Endothelial cell of umbilical vein (primary cell): ENCODE data around the gene SWSAP1. TPM values are rescaled to one million over a fixed set of nuclear protein-coding genes. Genes with fewer than 3 reads are reported as not detected.

Experiments used
- BruUV-seq: library from RNA; stranded (reverse); fragments of 400-500 nt; replicated peaks from 2 replicates; lab custom pipeline; 2021; lab: Mats Ljungman, UMichigan
- CTCF ChIA-PET: fragments of 300-600, 350-600 bp; sonication (Branson Sonifier 250); formaldehyde crosslinking; loops from one replicate; lab custom pipeline; 2021; ENCODE audit warnings: antibody characterized with exemption, inconsistent platforms; lab: Charles Lee
- POLR2A ChIA-PET: fragments of 300-600, 350-600 bp; sonication (Branson Sonifier 250); formaldehyde crosslinking; loops from one replicate; lab custom pipeline; 2021; ENCODE audit warnings: antibody characterized with exemption, inconsistent platforms; lab: Charles Lee
- DNase-seq: peaks from one replicate; pipeline ENCODE4 v3.0.0-alpha.2; 2011; ENCODE audit warnings: low read depth, low spot score
- FAIRE-seq: peaks from 2 replicates; lab custom pipeline; 2011; peaks lifted over from hg19 to GRCh38; lab: Jason Lieb, UNC
- H2AFZ ChIP-seq: 2 replicates; pipeline ENCODE4 v1.6.0; 2012; ENCODE audit warnings: low read depth, low read length, control low read depth, inconsistent platforms
- H3K27ac ChIP-seq: 2 replicates; pipeline ENCODE4 v1.5.1; 2011; ENCODE audit warnings: low read depth, mild to moderate bottlenecking, control low read depth, low read length, moderate library complexity; ENCODE audit not compliant: insufficient read depth
- H3K27me3 ChIP-seq, 2 experiments: 2 replicates each; pipeline versions ENCODE4 v1.6.0 to v1.6.1; 2011; ENCODE audit warnings: low read length in 2 of 2, mixed read lengths in 1 of 2; ENCODE audit not compliant: control insufficient read depth in 2 of 2, insufficient read depth in 2 of 2
- H3K36me3 ChIP-seq, 2 experiments: 2 replicates in 1 of 2; 3 replicates in 1 of 2; pipeline ENCODE4 v1.5.1; 2011; ENCODE audit warnings: low read length in 2 of 2, mild to moderate bottlenecking in 1 of 2, moderate library complexity in 1 of 2; ENCODE audit not compliant: control insufficient read depth in 2 of 2, insufficient read depth in 2 of 2; ENCODE audit errors: extremely low read depth in 1 of 2
- H3K4me1 ChIP-seq: 3 replicates; pipeline ENCODE4 v1.5.1; 2011; ENCODE audit warnings: mild to moderate bottlenecking, low read length; ENCODE audit not compliant: control insufficient read depth, insufficient read depth; ENCODE audit errors: extremely low read depth
- H3K4me2 ChIP-seq: 2 replicates; pipeline ENCODE4 v1.6.1; 2011; ENCODE audit warnings: low read length, control low read depth, mixed read lengths; ENCODE audit not compliant: insufficient read depth
- H3K4me3 ChIP-seq, 3 experiments: fragments of 200-600 bp in 1 of 3; sonication (generic), shearing (Covaris generic) in 1 of 3; replicated peaks in 1 of 3; 2 replicates each; pipeline ENCODE4 v1.5.1; 2011 to 2016; ENCODE audit warnings: control low read depth in 3 of 3, low read length in 3 of 3, mild to moderate bottlenecking in 2 of 3, inconsistent platforms in 1 of 3, low read depth in 1 of 3, moderate library complexity in 1 of 3; ENCODE audit not compliant: insufficient read depth in 1 of 3
- H3K79me2 ChIP-seq: 2 replicates; pipeline ENCODE4 v1.6.0; 2012; ENCODE audit warnings: low read length, inconsistent platforms; ENCODE audit not compliant: control insufficient read depth, insufficient read depth
- H3K9ac ChIP-seq: replicated peaks from 2 replicates; pipeline ENCODE3; 2011; ENCODE audit warnings: low read length, control low read depth; ENCODE audit not compliant: insufficient read depth; ENCODE audit errors: extremely low read depth
- H3K9me1 ChIP-seq: replicated peaks from 3 replicates; pipeline ENCODE4 v1.6.0; 2011; ENCODE audit warnings: mild to moderate bottlenecking, low read length; ENCODE audit not compliant: control insufficient read depth, insufficient read depth; ENCODE audit errors: extremely low read depth
- H3K9me3 ChIP-seq: replicated peaks from 2 replicates; pipeline ENCODE4 v1.5.1; 2012; ENCODE audit warnings: low read length, inconsistent platforms; ENCODE audit not compliant: control insufficient read depth, insufficient read depth
- H4K20me1 ChIP-seq: replicated peaks from 2 replicates; pipeline ENCODE3; 2011; ENCODE audit warnings: mild to moderate bottlenecking, low read length; ENCODE audit not compliant: control insufficient read depth, insufficient read depth; ENCODE audit errors: extremely low read depth
- EZH2 ChIP-seq: IDR thresholded peaks from 2 replicates; pipeline ENCODE4 v1.6.1; 2012; ENCODE audit warnings: borderline replicate concordance, low read depth, mild to moderate bottlenecking, moderate library complexity, low read length, inconsistent platforms; ENCODE audit not compliant: severe bottlenecking
- FOS ChIP-seq: IDR thresholded peaks from 2 replicates; pipeline ENCODE4 v1.6.1; 2011; ENCODE audit warnings: mild to moderate bottlenecking, low read length, moderate library complexity, borderline replicate concordance; ENCODE audit not compliant: insufficient read depth
- GATA2 ChIP-seq: IDR thresholded peaks from 2 replicates; pipeline ENCODE4 v1.7.0; 2011; ENCODE audit warnings: low read depth, mild to moderate bottlenecking, moderate library complexity, mixed read lengths, low read length; ENCODE audit not compliant: insufficient read length, insufficient read depth
- JUN ChIP-seq: IDR thresholded peaks from 2 replicates; pipeline ENCODE4 v1.6.1; 2011; ENCODE audit warnings: borderline replicate concordance, low read depth; ENCODE audit not compliant: insufficient read length, insufficient read depth
- MAX ChIP-seq: IDR thresholded peaks from 2 replicates; pipeline ENCODE4 v1.6.1; 2011; ENCODE audit not compliant: insufficient read depth, insufficient read length
- MYC ChIP-seq: IDR thresholded peaks from one replicate; pipeline ENCODE4 v1.6.1; 2011; ENCODE audit warnings: mild to moderate bottlenecking, low read depth, low read length
- POLR2A ChIP-seq: IDR thresholded peaks from 2 replicates; pipeline ENCODE4 v1.6.1; 2012; ENCODE audit warnings: low read depth, mild to moderate bottlenecking, control low read depth, low read length
- POLR2AphosphoS5 ChIP-seq: IDR thresholded peaks from 2 replicates; pipeline ENCODE4 v1.6.1; 2012; ENCODE audit warnings: low read depth, mild to moderate bottlenecking, control low read depth, low read length, moderate library complexity; ENCODE audit not compliant: insufficient read depth
- dilution Hi-C: fragments of 300-500 bp; cut with MboI; formaldehyde crosslinking; loops from one replicate; pipeline ENCODE4 v1.15.0; 2019; ENCODE audit warnings: low sequenced_read_pairs; ENCODE audit not compliant: extremely low pct_ligation_motif_present
- intact Hi-C: fragments of 100-400 bp; cut with micrococcal nuclease; formaldehyde crosslinking; loops from one replicate; pipeline ENCODE4 v1.10.0; 2022
- polyA plus RNA-seq, 4 experiments: library from polyadenylated mRNA; depleted of rRNA in 3 of 4; stranded (reverse) in 3 of 4; unstranded in 1 of 4; fragments of >200 nt; gene quantifications; 2 replicates each; pipeline versions ENCODE4 v1.2.1 to v1.2.3, GENCODE V29; 2011 to 2012; ENCODE audit warnings: missing spikeins in 1 of 4
- total RNA-seq: library from RNA; stranded (reverse); gene quantifications from 2 replicates; pipeline ENCODE4 v1.2.3, GENCODE V29; 2021
- TF ChIP-seq, protein P1 (sequence below), 2 donors: IDR thresholded peaks; 1 replicate in 1 of 2; 2 replicates in 1 of 2; pipeline ENCODE4 v1.5.1; 2011; ENCODE audit warnings: low read length in 2 of 2, mild to moderate bottlenecking in 2 of 2, moderate library complexity in 2 of 2, control low read depth in 1 of 2, inconsistent platforms in 1 of 2, low read depth in 1 of 2; ENCODE audit not compliant: insufficient read depth in 1 of 2; ENCODE audit errors: extremely low read depth in 1 of 2

Gene SWSAP1
- total and polyA plus RNA-seq, 2 donors (not counting 3 experiments of a cell fraction or from before 2014, with no cell fraction given), result 3.7 to 4.4 TPM

DNA sequence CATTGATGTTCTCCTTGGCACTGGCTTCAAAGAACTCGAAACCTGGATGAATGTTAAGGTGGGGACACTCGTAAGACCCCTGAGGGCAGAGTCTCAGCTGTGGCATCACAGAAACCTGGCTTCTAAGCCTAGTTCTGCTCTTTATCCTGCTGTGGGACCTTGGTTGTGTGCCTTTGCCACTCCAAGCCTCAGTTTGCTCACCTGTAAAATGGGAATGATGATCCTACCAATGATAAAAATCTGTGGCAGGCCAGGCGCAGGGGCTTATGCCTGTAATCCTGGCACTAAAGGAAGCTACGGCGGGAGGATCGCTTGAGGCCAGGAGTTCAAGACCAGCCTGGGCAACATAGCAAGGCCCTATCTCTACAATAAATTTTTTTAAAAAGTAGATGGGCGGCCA is 48.9 kb upstream of the SWSAP1 start:
- TF ChIP-seq EZH2 (no peak), JUN (no peak), POLR2AphosphoS5 (no peak), POLR2A (no peak)
- TF ChIP-seq, protein P1, sequence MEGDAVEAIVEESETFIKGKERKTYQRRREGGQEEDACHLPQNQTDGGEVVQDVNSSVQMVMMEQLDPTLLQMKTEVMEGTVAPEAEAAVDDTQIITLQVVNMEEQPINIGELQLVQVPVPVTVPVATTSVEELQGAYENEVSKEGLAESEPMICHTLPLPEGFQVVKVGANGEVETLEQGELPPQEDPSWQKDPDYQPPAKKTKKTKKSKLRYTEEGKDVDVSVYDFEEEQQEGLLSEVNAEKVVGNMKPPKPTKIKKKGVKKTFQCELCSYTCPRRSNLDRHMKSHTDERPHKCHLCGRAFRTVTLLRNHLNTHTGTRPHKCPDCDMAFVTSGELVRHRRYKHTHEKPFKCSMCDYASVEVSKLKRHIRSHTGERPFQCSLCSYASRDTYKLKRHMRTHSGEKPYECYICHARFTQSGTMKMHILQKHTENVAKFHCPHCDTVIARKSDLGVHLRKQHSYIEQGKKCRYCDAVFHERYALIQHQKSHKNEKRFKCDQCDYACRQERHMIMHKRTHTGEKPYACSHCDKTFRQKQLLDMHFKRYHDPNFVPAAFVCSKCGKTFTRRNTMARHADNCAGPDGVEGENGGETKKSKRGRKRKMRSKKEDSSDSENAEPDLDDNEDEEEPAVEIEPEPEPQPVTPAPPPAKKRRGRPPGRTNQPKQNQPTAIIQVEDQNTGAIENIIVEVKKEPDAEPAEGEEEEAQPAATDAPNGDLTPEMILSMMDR (IDR thresholded peaks at IDR 0.05; ENCODE audit: extremely low read depth in 1 of 2, insufficient read depth in 1 of 2, low read depth in 1 of 2, low read length in 2 of 2), result no peak
- no peaks in the 10 kb centered on the region for H3K9me1 ChIP-seq
- ChIA-PET POLR2A (no interaction called here), CTCF (interaction anchor here (0.9 to 2.2 kb wide), 4 partner anchors 19 to 56 kb away, joined by 3 to 10 read pairs (median 4); no protein-coding TSS in a partner anchor)
- H3K4me1 ChIP-seq, result peaks cover 7% of the 10 kb centered on the region
- no peak overlapping the region for H2AFZ ChIP-seq
- H3K27me3 ChIP-seq, result no peaks in the 10 kb centered on the region
- peaks cover 0 to 14% of the 10 kb centered on the region in 2 experiments for H3K36me3 ChIP-seq
- no TSS peak for BruUV-seq
- intact Hi-C loops (no loop called here), dilution Hi-C loops (no loop called here)
- H3K9me3 ChIP-seq, result no peaks in the 10 kb centered on the region
- no peak for FAIRE-seq
- no peak overlapping the region for H3K9ac ChIP-seq
- H4K20me1 ChIP-seq, result no peaks in the 10 kb centered on the region
- no peak overlapping the region for H3K4me3 ChIP-seq
- DNase-seq, result no peak
- H3K79me2 ChIP-seq, result no peaks in the 10 kb centered on the region
- H3K27ac ChIP-seq, result no peak overlapping the region
- no peak overlapping the region for H3K4me2 ChIP-seq

GRCh38 chr19:11330127-11330526 is 44.3 kb upstream of the SWSAP1 start:
- no TSS peak for BruUV-seq
- Histone ChIP-seq H3K36me3 (peaks cover 0 to 15% of the 10 kb centered on the region in 2 experiments), H3K27ac (no peak overlapping the region), H2AFZ (no peak overlapping the region), H3K4me2 (no peak overlapping the region), H4K20me1 (no peaks in the 10 kb centered on the region), H3K79me2 (no peaks in the 10 kb centered on the region), H3K27me3 (no peaks in the 10 kb centered on the region), H3K9me1 (no peaks in the 10 kb centered on the region), H3K4me1 (no peaks in the 10 kb centered on the region), H3K9ac (no peak overlapping the region), H3K9me3 (no peaks in the 10 kb centered on the region), H3K4me3 (no peak overlapping the region)
- ChIA-PET POLR2A (no interaction called here), CTCF (no interaction called here)
- FAIRE-seq (no peak), DNase-seq (no peak)
- intact Hi-C loops, result no loop called here
- TF ChIP-seq MAX (no peak), JUN (no peak), POLR2A (no peak), POLR2AphosphoS5 (no peak), EZH2 (no peak), MYC (no peak), GATA2 (no peak), FOS (no peak)
- TF ChIP-seq, protein P1 (IDR thresholded peaks at IDR 0.05; ENCODE audit: extremely low read depth in 1 of 2, insufficient read depth in 1 of 2, low read depth in 1 of 2, low read length in 2 of 2), result no peak
- dilution Hi-C loops, result no loop called here
